ENCODE results near the gene BICD1.

- TF ChIP-seq CTCF (IDR thresholded peaks at IDR 0.05) (no peak), ZFX (IDR thresholded peaks at IDR 0.05; ENCODE audit: borderline replicate concordance) (no peak)
Observed at GRCh38 chr12:32233568-32233967, 126.9 kb downstream of the BICD1 start.

Measured in 22Rv1 (cell line).